SK-N-SH treated with all-trans-retinoic acid at 6 μM for 48 hours (cell line): ENCODE results near the gene C6orf120.

Experiments
- ATAC-seq: fragments of 200-7000 bp; cut with Tn5 transposase; 3 replicates; pipeline ENCODE4 v1.9.1; 2020; ENCODE audit warnings: mild to moderate bottlenecking, moderate library complexity
- ARNTL ChIP-seq: fragments of 450-650 bp; formaldehyde crosslinking; IDR thresholded peaks from 2 replicates; pipeline ENCODE4 v1.5.0; 2020; ENCODE audit warnings: low read depth, mild to moderate bottlenecking, moderate library complexity, borderline replicate concordance
- BACH2 ChIP-seq: fragments of 250-450 bp; sonication (Bioruptor Pico); IDR thresholded peaks from 2 replicates; pipeline ENCODE4 v1.9.0; 2021; ENCODE audit warnings: mild to moderate bottlenecking, borderline replicate concordance
- CSDC2 ChIP-seq: fragments of 250-450 bp; sonication (Bioruptor Pico); IDR thresholded peaks from 2 replicates; pipeline ENCODE4 v1.5.0; 2020; ENCODE audit warnings: mild to moderate bottlenecking, moderate library complexity
- ESRRG ChIP-seq: fragments of 250-450 bp; sonication (Bioruptor Pico); IDR thresholded peaks from 2 replicates; pipeline ENCODE4 v1.6.1; 2021; ENCODE audit warnings: mild to moderate bottlenecking
- GLIS3 ChIP-seq: fragments of 250-450 bp; sonication (Bioruptor Pico); IDR thresholded peaks from 2 replicates; pipeline ENCODE4 v1.5.0; 2020; ENCODE audit warnings: mild to moderate bottlenecking, moderate library complexity
- ISL1 ChIP-seq: fragments of 250-450 bp; sonication (Bioruptor Pico); IDR thresholded peaks from 2 replicates; pipeline ENCODE4 v2.1.2; 2022; ENCODE audit warnings: mild to moderate bottlenecking, moderate library complexity
- PPARA ChIP-seq: fragments of 250-450 bp; sonication (Bioruptor Pico); IDR thresholded peaks from 2 replicates; pipeline ENCODE4 v1.5.0; 2020; ENCODE audit warnings: mild to moderate bottlenecking, borderline replicate concordance
- RARB ChIP-seq: fragments of 250-450 bp; sonication (Bioruptor Pico); IDR thresholded peaks from 2 replicates; pipeline ENCODE4 v1.8.0; 2021; ENCODE audit warnings: mild to moderate bottlenecking, moderate library complexity
- SNAI2 ChIP-seq: fragments of 250-450 bp; sonication (Bioruptor Pico); IDR thresholded peaks from 2 replicates; pipeline ENCODE4 v1.5.0; 2020; ENCODE audit warnings: mild to moderate bottlenecking, moderate library complexity
- TCF4 ChIP-seq: fragments of 250-450 bp; sonication (Bioruptor Pico); IDR thresholded peaks from 2 replicates; pipeline ENCODE4 v1.8.0; 2021; ENCODE audit warnings: mild to moderate bottlenecking, moderate library complexity, borderline replicate concordance
- TOX ChIP-seq: fragments of 250-450 bp; sonication (Bioruptor Pico); IDR thresholded peaks from 2 replicates; pipeline ENCODE4 v1.8.0; 2021; ENCODE audit warnings: mild to moderate bottlenecking, moderate library complexity, borderline replicate concordance
- ZC3H10 ChIP-seq: fragments of 250-450 bp; sonication (Bioruptor Pico); IDR thresholded peaks from 2 replicates; pipeline ENCODE4 v1.5.1; 2021; ENCODE audit warnings: mild to moderate bottlenecking, moderate library complexity
- ZFP3 ChIP-seq: fragments of 250-450 bp; sonication (Bioruptor Pico); IDR thresholded peaks from 2 replicates; pipeline ENCODE4 v1.5.0; 2020; ENCODE audit warnings: mild to moderate bottlenecking, moderate library complexity
- ZFP30 ChIP-seq: fragments of 450-650 bp; formaldehyde crosslinking; IDR thresholded peaks from 2 replicates; pipeline ENCODE4 v1.5.0; 2022; ENCODE audit warnings: mild to moderate bottlenecking, moderate library complexity
- ZNF565 ChIP-seq: fragments of 450-650 bp; formaldehyde crosslinking; conservative IDR thresholded peaks from 2 replicates; pipeline ENCODE4 v1.5.0; 2020; ENCODE audit warnings: low read depth, mild to moderate bottlenecking, moderate library complexity
- ZNF70 ChIP-seq: fragments of 450-650 bp; formaldehyde crosslinking; IDR thresholded peaks from 2 replicates; pipeline ENCODE4 v1.5.0; 2020; ENCODE audit warnings: mild to moderate bottlenecking, moderate library complexity
- ZNF8 ChIP-seq: fragments of 450-650 bp; formaldehyde crosslinking; IDR thresholded peaks from 2 replicates; pipeline ENCODE4 v1.5.0; 2020; ENCODE audit warnings: mild to moderate bottlenecking, moderate library complexity
- TF ChIP-seq, protein P1 (sequence below): fragments of 250-450 bp; sonication (Bioruptor Pico); IDR thresholded peaks from 2 replicates; pipeline ENCODE4 v1.5.1; 2021; ENCODE audit warnings: mild to moderate bottlenecking, moderate library complexity
- TF ChIP-seq, protein P2 (sequence below): fragments of 250-450 bp; sonication (Bioruptor Pico); IDR thresholded peaks from 2 replicates; pipeline ENCODE4 v1.5.1; 2020; ENCODE audit warnings: low read depth, mild to moderate bottlenecking, moderate library complexity
- TF ChIP-seq, protein P3 (sequence below): fragments of 250-450 bp; sonication (Bioruptor Pico); IDR thresholded peaks from 2 replicates; pipeline ENCODE4 v1.8.0; 2021; ENCODE audit warnings: low read depth, mild to moderate bottlenecking, moderate library complexity, borderline replicate concordance
- TF ChIP-seq, protein P4 (sequence below): fragments of 250-450 bp; sonication (Bioruptor Pico); IDR thresholded peaks from 2 replicates; pipeline ENCODE4 v1.5.0; 2020; ENCODE audit warnings: mild to moderate bottlenecking, moderate library complexity

Gene C6orf120

DNA sequence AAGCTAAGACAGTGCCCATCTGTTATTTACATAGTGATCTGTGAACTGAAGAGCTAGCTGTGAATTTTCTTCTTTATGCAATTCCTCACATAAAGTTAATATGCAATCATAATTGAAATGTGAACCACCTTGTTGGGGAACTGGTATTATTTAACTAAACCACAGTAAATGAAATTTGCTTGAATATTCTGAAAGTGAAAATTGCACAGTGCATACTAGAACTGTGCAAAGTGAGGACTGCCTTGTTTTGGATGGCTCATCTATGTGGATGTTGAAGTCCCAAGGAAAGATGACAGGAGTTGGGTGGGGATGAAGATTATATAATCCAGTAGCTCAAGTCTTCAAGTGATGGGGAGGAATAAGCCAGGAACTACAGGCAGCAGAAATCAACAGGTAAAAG is 28.0 kb downstream of the C6orf120 start (continued):
- TF ChIP-seq, protein P1, sequence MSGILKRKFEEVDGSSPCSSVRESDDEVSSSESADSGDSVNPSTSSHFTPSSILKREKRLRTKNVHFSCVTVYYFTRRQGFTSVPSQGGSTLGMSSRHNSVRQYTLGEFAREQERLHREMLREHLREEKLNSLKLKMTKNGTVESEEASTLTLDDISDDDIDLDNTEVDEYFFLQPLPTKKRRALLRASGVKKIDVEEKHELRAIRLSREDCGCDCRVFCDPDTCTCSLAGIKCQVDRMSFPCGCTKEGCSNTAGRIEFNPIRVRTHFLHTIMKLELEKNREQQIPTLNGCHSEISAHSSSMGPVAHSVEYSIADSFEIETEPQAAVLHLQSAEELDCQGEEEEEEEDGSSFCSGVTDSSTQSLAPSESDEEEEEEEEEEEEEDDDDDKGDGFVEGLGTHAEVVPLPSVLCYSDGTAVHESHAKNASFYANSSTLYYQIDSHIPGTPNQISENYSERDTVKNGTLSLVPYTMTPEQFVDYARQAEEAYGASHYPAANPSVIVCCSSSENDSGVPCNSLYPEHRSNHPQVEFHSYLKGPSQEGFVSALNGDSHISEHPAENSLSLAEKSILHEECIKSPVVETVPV (CRISPR knock-in tag) = no peak
- no peak for TF ChIP-seq TCF4 (CRISPR knock-in tag)
- no peak for TF ChIP-seq ZNF8 (CRISPR knock-in tag)
- TF ChIP-seq ZNF70 (CRISPR knock-in tag) = no peak
- no peak for TF ChIP-seq CSDC2 (CRISPR knock-in tag)

DNA sequence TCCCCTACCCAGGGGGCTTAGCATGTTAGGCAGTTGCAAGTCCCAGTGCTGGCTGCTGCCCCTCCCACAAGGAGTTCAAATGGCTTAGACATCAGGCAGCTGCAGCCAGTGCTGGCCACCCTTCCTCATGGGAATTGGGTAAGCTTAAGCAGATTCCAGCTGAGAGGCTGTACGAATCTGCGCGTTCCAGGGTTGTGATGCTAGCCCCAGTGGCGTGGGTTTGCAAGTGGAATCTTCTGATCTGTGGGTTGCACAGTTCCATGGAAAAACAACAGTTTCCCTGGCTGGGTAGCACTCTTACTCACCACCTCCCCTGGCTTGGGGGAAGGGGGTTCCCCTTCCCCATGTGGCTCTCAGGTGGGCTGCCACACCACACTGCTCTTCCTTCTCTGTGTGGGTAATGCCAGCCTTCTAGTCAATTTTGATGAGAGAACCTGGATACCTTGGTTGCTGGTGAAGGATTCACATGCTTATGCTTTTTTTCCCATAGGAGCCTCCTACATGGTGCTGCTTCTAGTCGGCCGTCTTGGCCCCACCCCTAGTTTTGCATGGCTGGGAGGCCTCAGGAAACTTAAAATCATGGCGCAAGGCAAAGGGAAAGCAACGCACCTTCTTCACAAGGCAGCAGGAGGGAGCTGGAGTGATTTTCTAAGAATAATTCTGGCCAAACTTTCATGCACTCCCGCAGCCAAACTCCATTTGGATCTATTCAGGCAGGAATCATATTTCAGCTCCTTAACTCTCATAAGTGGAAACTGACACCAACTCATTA is 36.5 kb downstream of the C6orf120 start:
- no peak for ATAC-seq
- TF ChIP-seq, protein P2, sequence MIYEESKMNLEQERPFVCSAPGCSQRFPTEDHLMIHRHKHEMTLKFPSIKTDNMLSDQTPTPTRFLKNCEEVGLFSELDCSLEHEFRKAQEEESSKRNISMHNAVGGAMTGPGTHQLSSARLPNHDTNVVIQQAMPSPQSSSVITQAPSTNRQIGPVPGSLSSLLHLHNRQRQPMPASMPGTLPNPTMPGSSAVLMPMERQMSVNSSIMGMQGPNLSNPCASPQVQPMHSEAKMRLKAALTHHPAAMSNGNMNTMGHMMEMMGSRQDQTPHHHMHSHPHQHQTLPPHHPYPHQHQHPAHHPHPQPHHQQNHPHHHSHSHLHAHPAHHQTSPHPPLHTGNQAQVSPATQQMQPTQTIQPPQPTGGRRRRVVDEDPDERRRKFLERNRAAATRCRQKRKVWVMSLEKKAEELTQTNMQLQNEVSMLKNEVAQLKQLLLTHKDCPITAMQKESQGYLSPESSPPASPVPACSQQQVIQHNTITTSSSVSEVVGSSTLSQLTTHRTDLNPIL (CRISPR knock-in tag) = no peak
- TF ChIP-seq ISL1 (CRISPR knock-in tag) = no peak
- TF ChIP-seq SNAI2 = no peak
- TF ChIP-seq TOX (CRISPR knock-in tag) = no peak
- no peak for TF ChIP-seq ZNF565 (CRISPR knock-in tag)
- no peak for TF ChIP-seq BACH2 (CRISPR knock-in tag)

DNA sequence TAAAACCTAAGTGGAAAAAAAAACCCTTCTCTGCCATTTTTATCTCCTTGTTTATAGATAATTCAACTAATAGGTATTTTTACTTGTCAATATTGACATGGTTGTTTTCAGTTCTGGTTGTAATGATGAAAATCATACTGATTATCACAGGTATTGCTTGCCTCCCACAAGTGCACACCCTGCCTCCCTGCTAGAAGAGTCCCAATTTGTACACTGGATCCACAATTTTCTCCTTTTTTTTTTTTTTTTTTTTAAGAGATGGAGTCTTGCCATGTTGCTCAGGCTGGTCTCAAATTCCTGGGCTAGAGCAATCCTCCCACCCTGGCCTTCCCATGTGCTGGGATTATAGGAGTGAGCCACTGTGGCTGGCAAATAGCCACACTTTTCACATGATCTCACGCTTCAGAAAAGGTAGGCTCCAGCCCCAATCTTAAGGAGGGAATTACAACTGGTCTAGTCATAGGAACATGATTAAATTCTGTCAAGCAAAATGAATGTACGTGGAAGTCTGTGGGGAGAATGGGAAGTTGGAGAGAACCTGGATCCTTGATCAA is 37.1 kb downstream of the C6orf120 start:
- TF ChIP-seq, protein P2 (CRISPR knock-in tag) = no peak
- TF ChIP-seq ESRRG = no peak
- no peak for TF ChIP-seq PPARA (CRISPR knock-in tag)
- no peak for TF ChIP-seq BACH2 (CRISPR knock-in tag)
- TF ChIP-seq CSDC2 (CRISPR knock-in tag) = no peak
- TF ChIP-seq RARB (CRISPR knock-in tag) = no peak
- TF ChIP-seq, protein P1 (CRISPR knock-in tag) = no peak
- TF ChIP-seq, protein P3, sequence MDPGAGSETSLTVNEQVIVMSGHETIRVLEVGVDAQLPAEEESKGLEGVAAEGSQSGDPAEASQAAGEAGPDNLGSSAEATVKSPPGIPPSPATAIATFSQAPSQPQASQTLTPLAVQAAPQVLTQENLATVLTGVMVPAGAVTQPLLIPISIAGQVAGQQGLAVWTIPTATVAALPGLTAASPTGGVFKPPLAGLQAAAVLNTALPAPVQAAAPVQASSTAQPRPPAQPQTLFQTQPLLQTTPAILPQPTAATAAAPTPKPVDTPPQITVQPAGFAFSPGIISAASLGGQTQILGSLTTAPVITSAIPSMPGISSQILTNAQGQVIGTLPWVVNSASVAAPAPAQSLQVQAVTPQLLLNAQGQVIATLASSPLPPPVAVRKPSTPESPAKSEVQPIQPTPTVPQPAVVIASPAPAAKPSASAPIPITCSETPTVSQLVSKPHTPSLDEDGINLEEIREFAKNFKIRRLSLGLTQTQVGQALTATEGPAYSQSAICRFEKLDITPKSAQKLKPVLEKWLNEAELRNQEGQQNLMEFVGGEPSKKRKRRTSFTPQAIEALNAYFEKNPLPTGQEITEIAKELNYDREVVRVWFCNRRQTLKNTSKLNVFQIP = no peak
- no peak for TF ChIP-seq ZFP3 (CRISPR knock-in tag)
- TF ChIP-seq, protein P4, sequence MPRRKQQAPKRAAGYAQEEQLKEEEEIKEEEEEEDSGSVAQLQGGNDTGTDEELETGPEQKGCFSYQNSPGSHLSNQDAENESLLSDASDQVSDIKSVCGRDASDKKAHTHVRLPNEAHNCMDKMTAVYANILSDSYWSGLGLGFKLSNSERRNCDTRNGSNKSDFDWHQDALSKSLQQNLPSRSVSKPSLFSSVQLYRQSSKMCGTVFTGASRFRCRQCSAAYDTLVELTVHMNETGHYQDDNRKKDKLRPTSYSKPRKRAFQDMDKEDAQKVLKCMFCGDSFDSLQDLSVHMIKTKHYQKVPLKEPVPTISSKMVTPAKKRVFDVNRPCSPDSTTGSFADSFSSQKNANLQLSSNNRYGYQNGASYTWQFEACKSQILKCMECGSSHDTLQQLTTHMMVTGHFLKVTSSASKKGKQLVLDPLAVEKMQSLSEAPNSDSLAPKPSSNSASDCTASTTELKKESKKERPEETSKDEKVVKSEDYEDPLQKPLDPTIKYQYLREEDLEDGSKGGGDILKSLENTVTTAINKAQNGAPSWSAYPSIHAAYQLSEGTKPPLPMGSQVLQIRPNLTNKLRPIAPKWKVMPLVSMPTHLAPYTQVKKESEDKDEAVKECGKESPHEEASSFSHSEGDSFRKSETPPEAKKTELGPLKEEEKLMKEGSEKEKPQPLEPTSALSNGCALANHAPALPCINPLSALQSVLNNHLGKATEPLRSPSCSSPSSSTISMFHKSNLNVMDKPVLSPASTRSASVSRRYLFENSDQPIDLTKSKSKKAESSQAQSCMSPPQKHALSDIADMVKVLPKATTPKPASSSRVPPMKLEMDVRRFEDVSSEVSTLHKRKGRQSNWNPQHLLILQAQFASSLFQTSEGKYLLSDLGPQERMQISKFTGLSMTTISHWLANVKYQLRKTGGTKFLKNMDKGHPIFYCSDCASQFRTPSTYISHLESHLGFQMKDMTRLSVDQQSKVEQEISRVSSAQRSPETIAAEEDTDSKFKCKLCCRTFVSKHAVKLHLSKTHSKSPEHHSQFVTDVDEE = no peak
- no peak for TF ChIP-seq ZNF70 (CRISPR knock-in tag)
- no peak for TF ChIP-seq GLIS3 (CRISPR knock-in tag)
- no peak for TF ChIP-seq ZNF565 (CRISPR knock-in tag)
- TF ChIP-seq ZFP30 (CRISPR knock-in tag) = no peak
- TF ChIP-seq SNAI2 = no peak
- TF ChIP-seq ZC3H10 (CRISPR knock-in tag) = no peak
- no peak for TF ChIP-seq ISL1 (CRISPR knock-in tag)
- no peak for TF ChIP-seq ARNTL (CRISPR knock-in tag)
- ATAC-seq = no peak
